Adrenal gland (tissue), 5 donors: ENCODE measurements around the gene RHBDL1.

Experiments used
- CTCF ChIP-seq, 6 experiments: fragments of 450-650 bp in 4 of 6; fragments of 200-600 bp in 2 of 6; sonication (generic) in 1 of 6; IDR thresholded peaks; 1 replicate in 5 of 6; 2 replicates in 1 of 6; pipeline versions ENCODE4 v1.5.1 to v1.8.0; 2016 to 2021; ENCODE audit warnings: antibody characterized with exemption in 6 of 6, mild to moderate bottlenecking in 2 of 6, moderate library complexity in 1 of 6
- POLR2A ChIP-seq, 2 donors: fragments of 450-650 bp; IDR thresholded peaks; one replicate each; pipeline ENCODE4 v1.6.1; 2017; ENCODE audit warnings: antibody characterized with exemption in 2 of 2, mild to moderate bottlenecking in 2 of 2, moderate library complexity in 1 of 2
- donor health status: DM: no; HTN: no; CAD: no.

DNA sequence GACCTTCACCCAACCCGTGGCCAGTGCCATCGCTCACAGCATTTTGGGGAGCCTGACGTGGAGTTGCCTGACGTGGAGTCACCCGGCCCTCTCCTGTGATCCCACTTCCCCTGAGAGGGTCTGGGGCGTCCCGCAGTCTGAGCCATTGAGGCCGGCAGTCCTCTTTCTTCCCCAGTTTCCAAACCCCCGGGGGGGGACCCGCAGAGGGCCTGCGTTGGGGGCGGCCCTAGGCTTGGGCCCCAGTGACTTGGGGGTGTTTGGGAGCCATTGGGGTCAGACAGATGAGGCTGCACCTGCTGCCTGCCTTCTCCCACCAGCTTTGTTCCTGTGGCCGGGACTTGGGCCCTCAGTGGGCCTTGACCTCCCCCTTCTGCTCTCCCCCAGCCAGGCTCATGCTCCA lies 5.8 kb upstream of the RHBDL1 start:
- no peak for TF ChIP-seq CTCF (IDR thresholded peaks at IDR 0.05)
- TF ChIP-seq POLR2A (IDR thresholded peaks at IDR 0.05) = no peak
